ENCODE measurements around the gene SFXN5.

GRCh38 chr2:73037947-73038585, 33.4 kb downstream of the SFXN5 start:
- TF ChIP-seq CTCF (IDR thresholded peaks at IDR 0.05; ENCODE audit: insufficient read depth, low read depth, low read length) (no peak), EZH2 (IDR thresholded peaks at IDR 0.05; ENCODE audit: insufficient read depth, low read length) (no peak)
